ENCODE results near the gene SMARCD2.
"Not testable (repeated sequence)": the region's sequence is repeated elsewhere in the genome, so short reads cannot be mapped to it uniquely, and the experiment has no call there.

DNA sequence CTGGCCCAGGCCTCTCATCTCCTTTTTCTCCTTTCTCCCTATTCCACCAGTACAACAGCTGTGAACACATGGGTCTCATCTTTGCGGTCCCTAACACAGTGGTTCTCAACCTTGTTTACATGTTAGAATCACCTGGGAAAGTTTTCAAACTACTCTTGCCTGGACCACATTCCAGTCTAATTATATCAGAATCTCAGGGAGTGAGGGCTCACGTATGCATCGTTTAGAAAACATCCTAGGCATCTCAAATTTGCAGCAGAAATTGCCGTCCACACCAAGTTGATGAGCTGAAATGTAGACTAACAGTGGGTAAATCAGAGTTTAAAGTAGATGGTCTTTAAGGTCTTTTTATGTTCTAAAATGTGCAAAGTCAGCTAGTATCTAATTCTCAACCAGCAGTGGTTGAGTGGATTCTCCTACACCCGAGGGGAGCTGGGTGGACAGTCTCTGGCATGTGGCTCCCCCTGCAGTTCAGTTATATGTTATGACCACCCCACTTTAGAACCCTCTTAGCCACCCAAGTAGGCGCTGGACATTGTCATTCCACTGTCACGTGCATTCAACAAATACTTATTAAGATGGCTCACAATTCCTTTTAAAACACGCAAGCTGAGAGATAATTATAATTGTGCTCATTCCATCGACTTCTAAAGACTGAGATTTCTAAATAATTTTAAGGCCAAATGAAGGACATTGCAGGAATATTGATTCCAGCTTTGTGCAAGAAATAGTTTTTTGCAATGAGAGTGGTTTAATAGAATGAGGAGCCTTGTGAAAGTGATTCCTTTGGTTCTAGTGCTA, 27.2 kb upstream of the SMARCD2 start:
- TF ChIP-seq, protein P1, sequence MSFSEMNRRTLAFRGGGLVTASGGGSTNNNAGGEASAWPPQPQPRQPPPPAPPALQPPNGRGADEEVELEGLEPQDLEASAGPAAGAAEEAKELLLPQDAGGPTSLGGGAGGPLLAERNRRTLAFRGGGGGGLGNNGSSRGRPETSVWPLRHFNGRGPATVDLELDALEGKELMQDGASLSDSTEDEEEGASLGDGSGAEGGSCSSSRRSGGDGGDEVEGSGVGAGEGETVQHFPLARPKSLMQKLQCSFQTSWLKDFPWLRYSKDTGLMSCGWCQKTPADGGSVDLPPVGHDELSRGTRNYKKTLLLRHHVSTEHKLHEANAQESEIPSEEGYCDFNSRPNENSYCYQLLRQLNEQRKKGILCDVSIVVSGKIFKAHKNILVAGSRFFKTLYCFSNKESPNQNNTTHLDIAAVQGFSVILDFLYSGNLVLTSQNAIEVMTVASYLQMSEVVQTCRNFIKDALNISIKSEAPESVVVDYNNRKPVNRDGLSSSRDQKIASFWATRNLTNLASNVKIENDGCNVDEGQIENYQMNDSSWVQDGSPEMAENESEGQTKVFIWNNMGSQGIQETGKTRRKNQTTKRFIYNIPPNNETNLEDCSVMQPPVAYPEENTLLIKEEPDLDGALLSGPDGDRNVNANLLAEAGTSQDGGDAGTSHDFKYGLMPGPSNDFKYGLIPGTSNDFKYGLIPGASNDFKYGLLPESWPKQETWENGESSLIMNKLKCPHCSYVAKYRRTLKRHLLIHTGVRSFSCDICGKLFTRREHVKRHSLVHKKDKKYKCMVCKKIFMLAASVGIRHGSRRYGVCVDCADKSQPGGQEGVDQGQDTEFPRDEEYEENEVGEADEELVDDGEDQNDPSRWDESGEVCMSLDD (CRISPR knock-in tag; IDR thresholded peaks at IDR 0.05; ENCODE audit: borderline replicate concordance): not testable (repeated sequence)
- TF ChIP-seq EP300 (IDR thresholded peaks at IDR 0.05; ENCODE audit: low read depth in 2 of 2, low read length in 2 of 2); EP300 (CRISPR knock-in tag; IDR thresholded peaks at IDR 0.05; ENCODE audit: borderline replicate concordance); ZNF460 (CRISPR knock-in tag; IDR thresholded peaks at IDR 0.05; ENCODE audit: borderline replicate concordance): not testable (repeated sequence)
